Upper lobe of right lung (tissue), 1 donor: Measurements from ENCODE around the gene TBC1D22A. TPM values are rescaled to one million over a fixed set of nuclear protein-coding genes. Genes with fewer than 3 reads are reported as not detected.

Experiments
- ATAC-seq: fragments of 200-7000 bp; cut with Tn5 transposase; one replicate; pipeline ENCODE4 v1.9.1; 2020; ENCODE audit warnings: mild to moderate bottlenecking, moderate library complexity
- DNase-seq: peaks from one replicate; pipeline ENCODE4 v3.0.0-alpha.2; 2020
- H3K27ac ChIP-seq: fragments of 200-600 bp; one replicate; pipeline ENCODE4 v1.8.0; 2022
- H3K27me3 ChIP-seq: fragments of 200-600 bp; one replicate; pipeline ENCODE4 v1.8.0; 2022; ENCODE audit warnings: mild to moderate bottlenecking
- H3K36me3 ChIP-seq: fragments of 200-600 bp; one replicate; pipeline ENCODE4 v1.8.0; 2022
- H3K4me1 ChIP-seq: fragments of 200-600 bp; one replicate; pipeline ENCODE4 v1.8.0; 2022
- H3K4me3 ChIP-seq: fragments of 200-600 bp; one replicate; pipeline ENCODE4 v1.8.0; 2022; ENCODE audit warnings: mild to moderate bottlenecking
- H3K9me3 ChIP-seq: fragments of 200-600 bp; one replicate; pipeline ENCODE4 v1.8.0; 2022
- CTCF ChIP-seq: fragments of 200-600 bp; IDR thresholded peaks from one replicate; pipeline ENCODE4 v1.8.0; 2022; ENCODE audit warnings: antibody characterized with exemption
- intact Hi-C: fragments of 100-400 bp; cut with DNase I; formaldehyde crosslinking; loops from one replicate; pipeline ENCODE4 v1.11.0; 2022
- total RNA-seq: library from RNA; stranded (reverse); fragmentation: NEBNext Ultra II Directional; extraction: Animal tissue kit (Norgen Biotek cat#: 25700); gene quantifications from one replicate; pipeline ENCODE4 v1.2.1, GENCODE V29; 2021
- donor health status: DM: no; HTN: yes; CAD: no; lungs with severe emphysema.

Gene TBC1D22A
- total RNA-seq, 1 donor from 2014 or later, result 31.3 TPM

- H3K4me3 ChIP-seq, result no peak overlapping the region
- H3K27me3 ChIP-seq, result no peaks in the 10 kb centered on the region
- no peak overlapping the region for H3K27ac ChIP-seq
- intact Hi-C loops, result no loop called here
- H3K4me1 ChIP-seq, result no peaks in the 10 kb centered on the region
- no peaks in the 10 kb centered on the region for H3K36me3 ChIP-seq
- TF ChIP-seq CTCF, result no peak
- H3K9me3 ChIP-seq, result no peaks in the 10 kb centered on the region
- no peak for ATAC-seq
- no peak for DNase-seq
Measured at GRCh38 chr22:46965555-46966494, 203.4 kb downstream of the TBC1D22A start.

- Histone ChIP-seq H3K9me3 (no peaks in the 10 kb centered on the region), H3K27me3 (no peaks in the 10 kb centered on the region), H3K36me3 (no peaks in the 10 kb centered on the region), H3K4me1 (peaks cover under 1% of the 10 kb centered on the region), H3K4me3 (no peak overlapping the region), H3K27ac (no peak overlapping the region)
- no peak for TF ChIP-seq CTCF
- intact Hi-C loops, result no loop called here
- ATAC-seq (no peak), DNase-seq (no peak)
Measured at GRCh38 chr22:46966495-46966845, 204.0 kb downstream of the TBC1D22A start.

DNA sequence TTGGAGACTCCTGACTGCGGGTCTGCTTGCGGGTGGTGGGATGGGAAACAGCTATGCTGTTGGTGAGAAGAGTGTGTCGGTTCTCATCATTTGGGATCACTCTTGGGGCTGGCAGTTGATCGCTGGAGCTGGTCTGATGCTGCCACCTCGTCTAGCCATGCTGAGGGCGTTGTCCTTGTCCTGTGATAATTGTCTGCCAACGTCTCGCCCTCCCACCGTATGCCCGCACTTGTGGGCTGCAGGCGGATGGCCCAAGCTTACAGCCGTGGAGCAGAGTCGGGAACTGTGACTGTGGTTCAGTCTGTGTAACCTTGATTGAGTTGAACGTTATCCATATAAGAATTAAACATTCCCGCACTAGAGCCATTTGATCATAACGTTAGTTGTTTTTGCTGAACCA is 204.4 kb downstream of the TBC1D22A start:
- intact Hi-C loops, result no loop called here
- TF ChIP-seq CTCF, result no peak
- ATAC-seq (no peak), DNase-seq (no peak)
- Histone ChIP-seq H3K27ac (no peak overlapping the region), H3K4me1 (peaks cover 5% of the 10 kb centered on the region), H3K9me3 (no peaks in the 10 kb centered on the region), H3K36me3 (no peaks in the 10 kb centered on the region), H3K27me3 (no peaks in the 10 kb centered on the region), H3K4me3 (no peak overlapping the region)

- Histone ChIP-seq H3K4me3 (no peak overlapping the region), H3K36me3 (no peaks in the 10 kb centered on the region), H3K4me1 (peaks cover 10% of the 10 kb centered on the region), H3K27me3 (no peaks in the 10 kb centered on the region), H3K27ac (no peak overlapping the region), H3K9me3 (no peaks in the 10 kb centered on the region)
- no peak for ATAC-seq
- no peak for TF ChIP-seq CTCF
- intact Hi-C loops, result no loop called here
- no peak for DNase-seq
Measured at GRCh38 chr22:46967445-46968358, 205.3 kb downstream of the TBC1D22A start.

DNA sequence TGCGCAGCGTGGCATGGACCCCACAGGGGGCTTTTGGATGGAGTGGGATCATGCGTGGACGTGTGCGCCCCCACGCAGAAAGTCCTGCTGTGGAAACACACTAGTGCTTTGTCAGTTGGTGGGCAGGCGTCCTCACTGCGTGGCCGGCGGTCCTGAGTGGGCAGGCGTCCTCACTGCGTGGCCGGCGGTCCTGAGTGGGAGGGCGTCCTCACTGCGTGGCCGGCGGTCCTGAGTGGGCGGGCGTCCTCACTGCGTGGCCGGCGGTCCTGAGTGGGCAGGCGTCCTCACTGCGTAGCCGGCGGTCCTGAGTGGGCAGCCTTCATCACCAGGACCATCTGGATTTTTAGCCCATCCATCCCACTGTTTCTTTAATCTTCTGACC is 205.9 kb downstream of the TBC1D22A start:
- H3K27ac ChIP-seq, result no peak overlapping the region
- peaks cover 10% of the 10 kb centered on the region for H3K4me1 ChIP-seq
- DNase-seq (no peak), ATAC-seq (no peak)
- no peaks in the 10 kb centered on the region for H3K27me3 ChIP-seq
- no peak overlapping the region for H3K4me3 ChIP-seq
- H3K9me3 ChIP-seq, result no peaks in the 10 kb centered on the region
- TF ChIP-seq CTCF, result no peak
- intact Hi-C loops, result no loop called here
- H3K36me3 ChIP-seq, result no peaks in the 10 kb centered on the region
